ENCODE results near the gene SPECC1.

DNA sequence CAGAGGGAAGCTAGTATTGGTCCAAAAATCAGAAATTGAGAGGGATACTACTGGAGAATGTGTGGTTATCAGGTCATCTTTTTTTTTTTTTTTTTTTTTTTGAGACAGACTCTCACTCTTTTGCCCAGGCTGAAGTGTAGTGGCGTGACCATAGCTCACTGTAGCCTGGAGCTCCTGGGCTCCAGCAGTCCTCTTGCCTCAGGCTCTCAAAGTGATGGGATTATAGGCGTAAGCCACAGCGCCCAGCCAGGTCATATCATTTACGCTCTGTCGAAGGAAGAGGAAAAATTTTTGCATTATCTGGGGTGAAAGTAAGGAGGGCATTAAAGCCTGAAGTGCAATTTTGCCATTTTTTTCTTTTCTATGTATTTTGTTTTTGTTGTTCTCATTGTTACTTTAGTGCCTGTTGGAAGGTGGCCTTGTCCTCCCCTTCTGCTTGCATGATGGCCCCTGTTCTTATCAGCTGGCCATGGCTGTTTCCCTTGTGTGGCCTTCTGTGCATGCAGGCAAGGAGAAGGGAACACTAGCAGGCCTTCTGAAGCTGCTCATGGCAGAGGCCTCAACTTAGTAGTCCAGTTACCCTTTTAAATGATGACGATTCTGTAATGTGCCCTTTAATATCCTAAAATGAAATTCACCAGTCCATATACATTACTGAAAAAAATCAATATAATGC, 118.3 kb downstream of the SPECC1 start:
- no peak for TF ChIP-seq YY1 (IDR thresholded peaks at IDR 0.05; ENCODE audit: low read depth)
- TF ChIP-seq, protein P1, sequence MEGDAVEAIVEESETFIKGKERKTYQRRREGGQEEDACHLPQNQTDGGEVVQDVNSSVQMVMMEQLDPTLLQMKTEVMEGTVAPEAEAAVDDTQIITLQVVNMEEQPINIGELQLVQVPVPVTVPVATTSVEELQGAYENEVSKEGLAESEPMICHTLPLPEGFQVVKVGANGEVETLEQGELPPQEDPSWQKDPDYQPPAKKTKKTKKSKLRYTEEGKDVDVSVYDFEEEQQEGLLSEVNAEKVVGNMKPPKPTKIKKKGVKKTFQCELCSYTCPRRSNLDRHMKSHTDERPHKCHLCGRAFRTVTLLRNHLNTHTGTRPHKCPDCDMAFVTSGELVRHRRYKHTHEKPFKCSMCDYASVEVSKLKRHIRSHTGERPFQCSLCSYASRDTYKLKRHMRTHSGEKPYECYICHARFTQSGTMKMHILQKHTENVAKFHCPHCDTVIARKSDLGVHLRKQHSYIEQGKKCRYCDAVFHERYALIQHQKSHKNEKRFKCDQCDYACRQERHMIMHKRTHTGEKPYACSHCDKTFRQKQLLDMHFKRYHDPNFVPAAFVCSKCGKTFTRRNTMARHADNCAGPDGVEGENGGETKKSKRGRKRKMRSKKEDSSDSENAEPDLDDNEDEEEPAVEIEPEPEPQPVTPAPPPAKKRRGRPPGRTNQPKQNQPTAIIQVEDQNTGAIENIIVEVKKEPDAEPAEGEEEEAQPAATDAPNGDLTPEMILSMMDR (IDR thresholded peaks at IDR 0.05) = no peak
- TF ChIP-seq, protein P2, sequence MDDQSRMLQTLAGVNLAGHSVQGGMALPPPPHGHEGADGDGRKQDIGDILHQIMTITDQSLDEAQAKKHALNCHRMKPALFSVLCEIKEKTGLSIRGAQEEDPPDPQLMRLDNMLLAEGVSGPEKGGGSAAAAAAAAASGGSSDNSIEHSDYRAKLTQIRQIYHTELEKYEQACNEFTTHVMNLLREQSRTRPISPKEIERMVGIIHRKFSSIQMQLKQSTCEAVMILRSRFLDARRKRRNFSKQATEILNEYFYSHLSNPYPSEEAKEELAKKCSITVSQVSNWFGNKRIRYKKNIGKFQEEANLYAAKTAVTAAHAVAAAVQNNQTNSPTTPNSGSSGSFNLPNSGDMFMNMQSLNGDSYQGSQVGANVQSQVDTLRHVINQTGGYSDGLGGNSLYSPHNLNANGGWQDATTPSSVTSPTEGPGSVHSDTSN (IDR thresholded peaks at IDR 0.05) = no peak
- TF ChIP-seq, protein P3, sequence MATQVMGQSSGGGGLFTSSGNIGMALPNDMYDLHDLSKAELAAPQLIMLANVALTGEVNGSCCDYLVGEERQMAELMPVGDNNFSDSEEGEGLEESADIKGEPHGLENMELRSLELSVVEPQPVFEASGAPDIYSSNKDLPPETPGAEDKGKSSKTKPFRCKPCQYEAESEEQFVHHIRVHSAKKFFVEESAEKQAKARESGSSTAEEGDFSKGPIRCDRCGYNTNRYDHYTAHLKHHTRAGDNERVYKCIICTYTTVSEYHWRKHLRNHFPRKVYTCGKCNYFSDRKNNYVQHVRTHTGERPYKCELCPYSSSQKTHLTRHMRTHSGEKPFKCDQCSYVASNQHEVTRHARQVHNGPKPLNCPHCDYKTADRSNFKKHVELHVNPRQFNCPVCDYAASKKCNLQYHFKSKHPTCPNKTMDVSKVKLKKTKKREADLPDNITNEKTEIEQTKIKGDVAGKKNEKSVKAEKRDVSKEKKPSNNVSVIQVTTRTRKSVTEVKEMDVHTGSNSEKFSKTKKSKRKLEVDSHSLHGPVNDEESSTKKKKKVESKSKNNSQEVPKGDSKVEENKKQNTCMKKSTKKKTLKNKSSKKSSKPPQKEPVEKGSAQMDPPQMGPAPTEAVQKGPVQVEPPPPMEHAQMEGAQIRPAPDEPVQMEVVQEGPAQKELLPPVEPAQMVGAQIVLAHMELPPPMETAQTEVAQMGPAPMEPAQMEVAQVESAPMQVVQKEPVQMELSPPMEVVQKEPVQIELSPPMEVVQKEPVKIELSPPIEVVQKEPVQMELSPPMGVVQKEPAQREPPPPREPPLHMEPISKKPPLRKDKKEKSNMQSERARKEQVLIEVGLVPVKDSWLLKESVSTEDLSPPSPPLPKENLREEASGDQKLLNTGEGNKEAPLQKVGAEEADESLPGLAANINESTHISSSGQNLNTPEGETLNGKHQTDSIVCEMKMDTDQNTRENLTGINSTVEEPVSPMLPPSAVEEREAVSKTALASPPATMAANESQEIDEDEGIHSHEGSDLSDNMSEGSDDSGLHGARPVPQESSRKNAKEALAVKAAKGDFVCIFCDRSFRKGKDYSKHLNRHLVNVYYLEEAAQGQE (IDR thresholded peaks at IDR 0.05; ENCODE audit: low read depth, low read length) = no peak
- no peak for TF ChIP-seq RFX5 (IDR thresholded peaks at IDR 0.05; ENCODE audit: low read length)
- no peak for TF ChIP-seq MXI1 (IDR thresholded peaks at IDR 0.05; ENCODE audit: low read depth, low read length)
- TF ChIP-seq, protein P4, sequence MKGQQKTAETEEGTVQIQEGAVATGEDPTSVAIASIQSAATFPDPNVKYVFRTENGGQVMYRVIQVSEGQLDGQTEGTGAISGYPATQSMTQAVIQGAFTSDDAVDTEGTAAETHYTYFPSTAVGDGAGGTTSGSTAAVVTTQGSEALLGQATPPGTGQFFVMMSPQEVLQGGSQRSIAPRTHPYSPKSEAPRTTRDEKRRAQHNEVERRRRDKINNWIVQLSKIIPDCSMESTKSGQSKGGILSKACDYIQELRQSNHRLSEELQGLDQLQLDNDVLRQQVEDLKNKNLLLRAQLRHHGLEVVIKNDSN (IDR thresholded peaks at IDR 0.05; ENCODE audit: borderline replicate concordance, low read depth) = no peak
- TF ChIP-seq EZH2phosphoT487 (IDR thresholded peaks at IDR 0.05; ENCODE audit: borderline replicate concordance, low read depth) = no peak
- TF ChIP-seq FOSL2 (IDR thresholded peaks at IDR 0.05; ENCODE audit: borderline replicate concordance, low read depth) = no peak
